ENCODE results near the gene TMEM63C. TPM values are rescaled to one million over a fixed set of nuclear protein-coding genes. Genes with fewer than 3 reads are reported as not detected.
A peak's percentile ranks its signal among the peaks of the same experiment; 100 is the strongest.

Gene TMEM63C
- total RNA-seq, 1 donor from 2014 or later: 4.6 TPM

DNA sequence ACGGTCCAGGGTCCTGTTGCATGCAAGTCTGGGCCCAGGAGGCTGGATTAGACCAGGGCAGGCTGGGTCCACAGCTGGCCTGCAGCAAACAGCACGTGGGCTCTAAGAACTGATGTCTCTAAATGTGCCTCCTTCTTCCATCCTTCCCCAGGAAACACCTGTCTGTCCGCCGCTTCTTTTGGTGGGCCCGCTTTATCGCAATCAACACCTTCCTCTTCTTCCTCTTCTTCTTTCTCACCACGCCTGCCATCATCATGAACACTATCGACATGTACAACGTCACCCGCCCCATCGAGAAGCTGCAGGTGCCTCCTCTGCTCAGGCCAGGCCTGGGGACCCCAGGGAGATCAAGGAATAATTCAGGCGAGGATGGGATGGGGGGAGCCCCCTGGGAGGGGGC lies 61.2 kb downstream of the TMEM63C start:
- Mint-ChIP-seq H3K4me1 (ENCODE audit: unreplicated experiment) (no peaks in the 10 kb centered on the region), H3K36me3 (no peaks in the 10 kb centered on the region), H3K4me3 (no peak overlapping the region), H3K9me3 (no peaks in the 10 kb centered on the region), H3K27ac (no peak overlapping the region), H3K27me3 (no peaks in the 10 kb centered on the region)
- TF ChIP-seq, protein P1, sequence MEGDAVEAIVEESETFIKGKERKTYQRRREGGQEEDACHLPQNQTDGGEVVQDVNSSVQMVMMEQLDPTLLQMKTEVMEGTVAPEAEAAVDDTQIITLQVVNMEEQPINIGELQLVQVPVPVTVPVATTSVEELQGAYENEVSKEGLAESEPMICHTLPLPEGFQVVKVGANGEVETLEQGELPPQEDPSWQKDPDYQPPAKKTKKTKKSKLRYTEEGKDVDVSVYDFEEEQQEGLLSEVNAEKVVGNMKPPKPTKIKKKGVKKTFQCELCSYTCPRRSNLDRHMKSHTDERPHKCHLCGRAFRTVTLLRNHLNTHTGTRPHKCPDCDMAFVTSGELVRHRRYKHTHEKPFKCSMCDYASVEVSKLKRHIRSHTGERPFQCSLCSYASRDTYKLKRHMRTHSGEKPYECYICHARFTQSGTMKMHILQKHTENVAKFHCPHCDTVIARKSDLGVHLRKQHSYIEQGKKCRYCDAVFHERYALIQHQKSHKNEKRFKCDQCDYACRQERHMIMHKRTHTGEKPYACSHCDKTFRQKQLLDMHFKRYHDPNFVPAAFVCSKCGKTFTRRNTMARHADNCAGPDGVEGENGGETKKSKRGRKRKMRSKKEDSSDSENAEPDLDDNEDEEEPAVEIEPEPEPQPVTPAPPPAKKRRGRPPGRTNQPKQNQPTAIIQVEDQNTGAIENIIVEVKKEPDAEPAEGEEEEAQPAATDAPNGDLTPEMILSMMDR (conservative IDR thresholded peaks at IDR 0.05): no peak
- DNase-seq (ENCODE audit: extremely low spot score, unreplicated experiment): no peak

DNA sequence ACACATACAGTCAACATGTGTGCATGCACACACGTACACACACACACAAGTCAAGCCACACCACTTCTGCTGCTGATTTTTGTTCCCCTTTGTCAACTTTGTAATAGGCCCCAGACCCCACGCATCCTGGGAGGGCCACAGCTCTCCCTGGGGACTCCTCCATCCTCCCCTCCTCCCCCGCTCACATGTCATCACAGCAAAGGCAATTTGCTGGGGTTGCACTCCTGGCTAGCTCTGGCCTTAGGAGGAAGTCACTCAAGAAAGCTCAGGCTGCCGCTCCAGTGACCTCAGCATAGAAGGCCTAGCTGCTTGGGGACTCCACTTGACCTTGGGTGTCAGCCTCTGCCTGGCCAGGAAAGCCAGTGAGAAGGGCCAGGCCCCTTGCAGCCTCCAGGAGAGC lies 62.3 kb downstream of the TMEM63C start:
- Mint-ChIP-seq H3K27ac (no peak overlapping the region), H3K27me3 (peaks cover 3% of the 10 kb centered on the region), H3K4me3 (no peak overlapping the region), H3K4me1 (ENCODE audit: unreplicated experiment) (no peaks in the 10 kb centered on the region), H3K36me3 (no peaks in the 10 kb centered on the region), H3K9me3 (no peaks in the 10 kb centered on the region)
- TF ChIP-seq, protein P1 (conservative IDR thresholded peaks at IDR 0.05): no peak
- DNase-seq (ENCODE audit: extremely low spot score, unreplicated experiment): no peak

DNA sequence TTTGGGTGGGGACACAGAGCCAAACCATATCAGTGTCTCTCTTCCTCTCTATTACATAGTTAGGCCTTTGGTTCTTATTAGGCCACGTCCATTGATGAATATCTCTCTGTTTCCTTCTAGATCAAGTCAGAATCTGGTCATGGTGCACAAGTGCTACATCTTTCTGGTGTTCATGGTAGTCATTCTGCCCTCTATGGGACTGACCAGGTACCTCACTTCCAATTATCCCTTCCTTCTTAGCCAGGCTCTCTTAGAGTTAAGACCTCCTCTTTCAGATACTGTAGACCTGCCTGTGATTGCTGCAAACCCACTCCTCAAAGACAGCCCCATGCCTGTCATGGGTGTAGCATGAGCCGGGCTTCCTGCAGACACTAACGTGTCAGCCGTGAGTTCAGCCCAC lies 64.2 kb downstream of the TMEM63C start:
- H3K4me3 Mint-ChIP-seq: no peak overlapping the region
- peaks cover 3% of the 10 kb centered on the region for H3K27me3 Mint-ChIP-seq
- H3K36me3 Mint-ChIP-seq: no peaks in the 10 kb centered on the region
- TF ChIP-seq, protein P1 (conservative IDR thresholded peaks at IDR 0.05): peak; percentile 31
- no peak overlapping the region for H3K27ac Mint-ChIP-seq
- DNase-seq (ENCODE audit: extremely low spot score, unreplicated experiment): no peak
- H3K9me3 Mint-ChIP-seq: no peaks in the 10 kb centered on the region
- H3K4me1 Mint-ChIP-seq (ENCODE audit: unreplicated experiment): no peaks in the 10 kb centered on the region

DNA sequence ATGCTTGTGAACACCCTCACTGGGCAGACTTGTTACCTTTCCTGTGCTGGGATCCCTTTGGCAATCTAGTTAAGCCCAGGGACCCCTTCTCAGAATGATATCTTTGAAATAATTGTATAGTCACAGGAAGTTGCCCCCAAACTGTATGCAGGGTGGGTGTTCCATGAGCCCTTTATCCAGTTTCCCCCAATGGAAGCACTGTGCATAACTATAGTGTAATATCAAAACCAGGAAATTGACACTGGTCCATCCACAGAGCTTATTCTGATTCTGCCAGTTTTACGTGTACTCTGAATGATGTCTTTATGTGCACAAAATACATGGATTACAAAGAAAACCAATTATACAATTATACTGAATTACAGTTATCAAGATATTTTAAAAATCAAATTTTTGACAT lies 65.2 kb downstream of the TMEM63C start:
- Mint-ChIP-seq H3K9me3 (no peaks in the 10 kb centered on the region), H3K27me3 (peaks cover 3% of the 10 kb centered on the region), H3K27ac (no peak overlapping the region), H3K36me3 (no peaks in the 10 kb centered on the region), H3K4me1 (ENCODE audit: unreplicated experiment) (no peaks in the 10 kb centered on the region), H3K4me3 (no peak overlapping the region)
- TF ChIP-seq, protein P1 (conservative IDR thresholded peaks at IDR 0.05): no peak
- DNase-seq (ENCODE audit: extremely low spot score, unreplicated experiment): no peak

DNA sequence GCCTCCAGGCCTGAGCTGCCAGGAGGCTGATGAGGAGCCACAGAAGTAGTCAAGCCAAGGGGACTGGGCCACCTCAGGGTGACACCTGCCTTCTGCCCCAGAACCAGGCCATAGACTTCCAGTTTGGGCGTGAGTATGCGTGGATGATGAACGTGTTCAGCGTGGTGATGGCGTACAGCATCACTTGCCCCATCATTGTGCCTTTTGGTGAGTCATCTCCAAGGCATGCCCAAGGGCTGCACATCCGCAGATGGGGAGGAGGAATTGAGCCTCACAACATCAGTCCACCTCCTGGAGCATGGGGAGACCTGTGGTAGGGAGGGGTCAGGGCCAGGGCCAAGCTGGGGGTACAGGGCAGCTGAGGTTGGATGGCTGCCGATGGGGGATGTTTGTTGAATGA lies 67.1 kb downstream of the TMEM63C start:
- Mint-ChIP-seq H3K36me3 (no peaks in the 10 kb centered on the region), H3K4me3 (no peak overlapping the region), H3K27ac (no peak overlapping the region), H3K9me3 (no peaks in the 10 kb centered on the region), H3K4me1 (ENCODE audit: unreplicated experiment) (no peaks in the 10 kb centered on the region), H3K27me3 (peaks cover 3% of the 10 kb centered on the region)
- TF ChIP-seq, protein P1 (conservative IDR thresholded peaks at IDR 0.05): no peak
- no peak for DNase-seq (ENCODE audit: extremely low spot score, unreplicated experiment)

DNA sequence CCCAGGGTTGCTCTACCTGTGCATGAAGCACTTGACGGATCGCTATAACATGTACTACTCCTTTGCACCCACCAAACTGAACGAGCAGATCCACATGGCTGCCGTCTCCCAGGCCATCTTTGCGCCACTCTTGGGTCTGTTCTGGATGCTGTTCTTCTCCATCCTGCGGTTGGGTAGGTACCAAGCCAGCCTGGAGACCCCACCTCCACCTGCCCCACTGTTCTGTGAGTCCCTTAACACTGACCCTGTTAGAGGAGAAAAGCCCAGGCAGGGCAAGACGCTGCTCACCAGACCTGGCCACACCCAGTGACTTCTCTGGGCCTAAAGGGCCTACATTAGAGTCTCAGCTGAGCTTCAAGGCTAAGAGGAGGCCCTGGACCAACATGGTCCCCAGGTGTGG lies 67.7 kb downstream of the TMEM63C start:
- Mint-ChIP-seq H3K4me3 (no peak overlapping the region), H3K27me3 (peaks cover 6% of the 10 kb centered on the region), H3K27ac (no peak overlapping the region), H3K4me1 (ENCODE audit: unreplicated experiment) (no peaks in the 10 kb centered on the region), H3K9me3 (no peaks in the 10 kb centered on the region), H3K36me3 (no peaks in the 10 kb centered on the region)
- TF ChIP-seq, protein P1 (conservative IDR thresholded peaks at IDR 0.05): no peak
- no peak for DNase-seq (ENCODE audit: extremely low spot score, unreplicated experiment)

All from type B pancreatic cell (in vitro differentiated cells).